K562 (cell line): ENCODE measurements around the gene TUT1. TPM values are rescaled to one million over a fixed set of nuclear protein-coding genes. Genes with fewer than 3 reads are reported as not detected.

Source experiments
- BHLHE40 ChIP-seq: IDR thresholded peaks from 2 replicates; pipeline ENCODE4 v1.6.1; 2011; ENCODE audit warnings: low read length, improper control_type of control experiment
- E2F8 ChIP-seq: fragments of 450-650 bp; IDR thresholded peaks from 2 replicates; pipeline ENCODE4 v1.7.1; 2018; ENCODE audit warnings: mild to moderate bottlenecking, low read depth; ENCODE audit not compliant: partially characterized antibody
- FOXA3 ChIP-seq, 2 experiments: fragments of 450-650 bp in 1 of 2; sonication (generic) in 1 of 2; formaldehyde crosslinking; IDR thresholded peaks in 1 of 2; conservative IDR thresholded peaks in 1 of 2; 2 replicates each; pipeline versions ENCODE4 v1.4.0 to v1.8.0; 2020 to 2022; ENCODE audit warnings: mild to moderate bottlenecking in 2 of 2, missing genetic modification reagents in 1 of 2
- HEY1 ChIP-seq: fragments of 250-450 bp; sonication (Bioruptor Pico); IDR thresholded peaks from 2 replicates; pipeline ENCODE4 v1.5.0; 2020; ENCODE audit warnings: mild to moderate bottlenecking, moderate library complexity, borderline replicate concordance
- RBM15 ChIP-seq: fragments of 200-400 bp; formaldehyde crosslinking; IDR thresholded peaks from 2 replicates; pipeline ENCODE4 v1.6.1; 2018; ENCODE audit warnings: mild to moderate bottlenecking, low read length, moderate library complexity; ENCODE audit not compliant: insufficient read depth
- SFPQ ChIP-seq: fragments of 200-400 bp; formaldehyde crosslinking; IDR thresholded peaks from 2 replicates; pipeline ENCODE4 v1.6.1; 2017; ENCODE audit warnings: mild to moderate bottlenecking, low read depth, low read length, moderate library complexity
- TSC22D4 ChIP-seq: fragments of 450-650 bp; IDR thresholded peaks from 2 replicates; pipeline ENCODE4 v1.6.1; 2016; ENCODE audit warnings: missing genetic modification characterization, missing biosample characterization, control low read depth
- ZBTB17 ChIP-seq: fragments of 450-650 bp; formaldehyde crosslinking; IDR thresholded peaks from 2 replicates; pipeline ENCODE4 v1.4.0; 2020; ENCODE audit warnings: mild to moderate bottlenecking
- ZNF263 ChIP-seq: sonication (generic); formaldehyde crosslinking; IDR thresholded peaks from 2 replicates; pipeline ENCODE4 v1.8.0; 2022; ENCODE audit warnings: mild to moderate bottlenecking, missing genetic modification reagents, borderline replicate concordance
- ZNF274 ChIP-seq: IDR thresholded peaks from 2 replicates; pipeline ENCODE4 v1.6.1; 2011; ENCODE audit warnings: low read depth, mild to moderate bottlenecking, low read length, moderate library complexity, borderline replicate concordance
- ZNF592 ChIP-seq: fragments of 450-650 bp; IDR thresholded peaks from 2 replicates; pipeline ENCODE4 v1.6.1; 2017; ENCODE audit warnings: antibody characterized with exemption, mild to moderate bottlenecking
- polyA plus RNA-seq, 8 experiments: library from polyadenylated mRNA; depleted of rRNA in 4 of 8; stranded (reverse) in 5 of 8; unstranded in 3 of 8; fragments of >200 nt; fragmentation: Nextera tagmentation in 2 of 8; fragmentation: Illumina TruSeq in 1 of 8; extraction: Ambion mirVana in 2 of 8; extraction: Trizol in 1 of 8; gene quantifications; 2 replicates each; pipeline versions ENCODE4 v1.2.1 to v1.2.3, GENCODE V29; 2011 to 2014; ENCODE audit warnings: inconsistent platforms in 1 of 8, missing spikeins in 1 of 8
- total RNA-seq, 7 experiments: library from RNA; depleted of rRNA in 6 of 7; stranded (reverse); fragments of >200 nt in 6 of 7; fragmentation: Illumina TruSeq in 2 of 7; extraction: Trizol in 2 of 7; gene quantifications; 2 replicates each; pipeline versions ENCODE4 v1.2.1 to v1.2.3, GENCODE V29; 2011 to 2021; ENCODE audit warnings: low replicate concordance in 1 of 7
- TF ChIP-seq, protein P1 (sequence below): IDR thresholded peaks from 2 replicates; pipeline ENCODE4 v1.6.1; 2011; ENCODE audit warnings: borderline replicate concordance, low read depth, mild to moderate bottlenecking, moderate library complexity, low read length; ENCODE audit not compliant: insufficient read depth, poor library complexity, severe bottlenecking
- TF ChIP-seq, protein P2 (sequence below), 2 experiments: fragments of 250-450 bp in 1 of 2; fragments of 450-650 bp in 1 of 2; sonication (Bioruptor Pico) in 1 of 2; IDR thresholded peaks; 2 replicates each; pipeline versions ENCODE4 v1.6.1 to v1.8.0; 2016 to 2021; ENCODE audit warnings: mild to moderate bottlenecking in 2 of 2, moderate library complexity in 2 of 2, missing compliant biosample characterization in 1 of 2, missing genetic modification characterization in 1 of 2

Gene TUT1
- total and polyA plus RNA-seq, 9 of the 15 experiments (the other 6 are each of a cell fraction or from before 2014, with no cell fraction given): 0.66 to 44.3 (median 15.7) TPM

DNA sequence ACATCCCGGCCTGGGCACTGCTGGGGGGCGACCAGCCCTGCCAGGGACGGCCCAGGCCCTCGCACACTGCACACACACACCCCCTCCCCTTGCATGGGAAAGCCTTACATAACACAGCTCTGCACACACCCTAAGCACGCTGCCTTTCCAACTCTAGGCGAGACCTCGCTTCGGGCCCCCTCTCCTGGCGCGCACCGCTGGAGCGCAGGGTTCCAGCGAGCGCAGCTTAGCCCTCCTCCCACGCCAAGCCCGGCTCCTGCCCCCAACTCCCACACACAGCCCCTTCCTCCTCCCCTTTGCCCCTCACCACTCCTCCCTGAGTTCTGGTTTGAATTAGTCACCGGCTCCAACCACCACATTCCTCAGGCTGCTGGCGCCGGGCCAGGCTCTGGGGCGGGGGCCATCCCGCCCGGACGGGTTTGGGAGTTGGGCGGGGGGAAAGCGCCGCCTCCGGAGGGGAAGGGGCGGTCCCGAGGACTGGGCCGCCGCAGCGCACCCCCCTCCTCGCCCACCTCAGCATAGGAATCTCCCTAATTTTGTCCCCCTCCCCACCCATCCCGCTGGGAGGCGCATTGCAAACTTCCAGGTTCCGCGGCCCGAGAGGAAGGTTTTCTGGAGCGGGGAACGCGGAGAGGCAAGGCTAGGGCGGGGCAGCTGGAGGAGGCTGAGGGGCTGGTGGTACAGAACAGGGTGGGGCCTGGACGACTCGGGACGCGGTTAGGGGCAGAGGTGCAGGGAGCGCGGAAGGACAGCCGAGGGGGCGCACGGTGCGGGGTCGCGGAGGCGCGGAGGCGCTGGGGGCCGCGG is 45.7 kb downstream of the TUT1 start (continued):
- no peak for TF ChIP-seq TSC22D4
- peak; percentile 99 for TF ChIP-seq ZNF263 (CRISPR knock-in tag)
- TF ChIP-seq BHLHE40: peak; percentile 53; the same call in 1 of the 2 replicates
- TF ChIP-seq, protein P1, sequence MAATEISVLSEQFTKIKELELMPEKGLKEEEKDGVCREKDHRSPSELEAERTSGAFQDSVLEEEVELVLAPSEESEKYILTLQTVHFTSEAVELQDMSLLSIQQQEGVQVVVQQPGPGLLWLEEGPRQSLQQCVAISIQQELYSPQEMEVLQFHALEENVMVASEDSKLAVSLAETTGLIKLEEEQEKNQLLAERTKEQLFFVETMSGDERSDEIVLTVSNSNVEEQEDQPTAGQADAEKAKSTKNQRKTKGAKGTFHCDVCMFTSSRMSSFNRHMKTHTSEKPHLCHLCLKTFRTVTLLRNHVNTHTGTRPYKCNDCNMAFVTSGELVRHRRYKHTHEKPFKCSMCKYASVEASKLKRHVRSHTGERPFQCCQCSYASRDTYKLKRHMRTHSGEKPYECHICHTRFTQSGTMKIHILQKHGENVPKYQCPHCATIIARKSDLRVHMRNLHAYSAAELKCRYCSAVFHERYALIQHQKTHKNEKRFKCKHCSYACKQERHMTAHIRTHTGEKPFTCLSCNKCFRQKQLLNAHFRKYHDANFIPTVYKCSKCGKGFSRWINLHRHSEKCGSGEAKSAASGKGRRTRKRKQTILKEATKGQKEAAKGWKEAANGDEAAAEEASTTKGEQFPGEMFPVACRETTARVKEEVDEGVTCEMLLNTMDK: no peak
- no peak for TF ChIP-seq ZBTB17 (CRISPR knock-in tag)
- TF ChIP-seq HEY1 (CRISPR knock-in tag): no peak
- TF ChIP-seq, protein P2, sequence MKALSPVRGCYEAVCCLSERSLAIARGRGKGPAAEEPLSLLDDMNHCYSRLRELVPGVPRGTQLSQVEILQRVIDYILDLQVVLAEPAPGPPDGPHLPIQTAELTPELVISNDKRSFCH (CRISPR knock-in tag; IDR thresholded peaks at IDR 0.05): no peak
- TF ChIP-seq, protein P2 (tag; IDR thresholded peaks at IDR 0.05): peak; percentile 49; the same call in 1 of the 2 replicates
- TF ChIP-seq RBM15: no peak
- TF ChIP-seq E2F8: no peak
- TF ChIP-seq ZNF274: no peak
- no peak for TF ChIP-seq FOXA3 (CRISPR knock-in tag; conservative IDR thresholded peaks at IDR 0.05 in 1 of 2, IDR thresholded peaks at IDR 0.05 in 1 of 2)
- no peak for TF ChIP-seq SFPQ
- TF ChIP-seq ZNF592: no peak
